Psoas muscle (tissue), 8 donors: ENCODE results near the gene DLGAP1. TPM values are rescaled to one million over a fixed set of nuclear protein-coding genes. Genes with fewer than 3 reads are reported as not detected.

Source experiments
- ATAC-seq, 4 donors: fragments of 200-7000 bp; cut with Tn5 transposase; one replicate each; pipeline ENCODE4 v1.9.1; 2020; ENCODE audit warnings: moderate library complexity in 3 of 4, mild to moderate bottlenecking in 2 of 4
- DNase-seq, 2 donors: peaks; one replicate each; pipeline ENCODE4 v3.0.0-alpha.2; 2020
- H3K27ac ChIP-seq: fragments of 200-600 bp; one replicate; pipeline ENCODE4 v1.8.0; 2022
- H3K27me3 ChIP-seq, 3 donors: fragments of 200-600 bp in 1 of 3; one replicate each; pipeline versions ENCODE4 v1.6.1 to v1.8.0; 2013 to 2022; ENCODE audit warnings: low read length in 2 of 3, mild to moderate bottlenecking in 2 of 3, moderate library complexity in 1 of 3; ENCODE audit not compliant: insufficient read depth in 3 of 3
- H3K36me3 ChIP-seq, 2 donors: fragments of 200-600 bp in 1 of 2; one replicate each; pipeline versions ENCODE4 v1.6.1 to v1.8.0; 2013 to 2022; ENCODE audit warnings: low read depth in 1 of 2, mild to moderate bottlenecking in 1 of 2, moderate library complexity in 1 of 2; ENCODE audit not compliant: insufficient read depth in 1 of 2
- H3K4me1 ChIP-seq: fragments of 200-600 bp; one replicate; pipeline ENCODE4 v1.8.0; 2022
- H3K4me3 ChIP-seq: fragments of 200-600 bp; one replicate; pipeline ENCODE4 v1.8.0; 2022; ENCODE audit warnings: mild to moderate bottlenecking
- H3K9me3 ChIP-seq: fragments of 200-600 bp; one replicate; pipeline ENCODE4 v1.8.0; 2022
- WGBS, 3 donors: extraction: QIAGEN DNeasy Blood & Tissue Kit; methylation state at CpG; one replicate each; pipeline versions ENCODE4 v1.1.6 to v1.1.7; 2013; 5-methylcytosine and 5-hydroxymethylcytosine counted together
- intact Hi-C, 2 donors: fragments of 100-400 bp; cut with DNase I; formaldehyde crosslinking; loops; one replicate each; pipeline versions ENCODE4 v1.11.0 to v1.14.2; 2022
- polyA plus RNA-seq, 3 donors: library from polyadenylated mRNA; stranded (reverse); fragments of 200-250 nt; gene quantifications; one replicate each; pipeline ENCODE4 v1.2.3, GENCODE V29; 2013
- total RNA-seq, 4 donors: library from RNA; stranded (reverse); fragmentation: NEBNext Ultra II Directional in 2 of 4; extraction: Animal tissue kit (Norgen Biotek cat#: 25700) in 2 of 4; gene quantifications; one replicate each; pipeline versions ENCODE4 v1.2.1 to v1.2.4, GENCODE V29; 2021 to 2023
- TF ChIP-seq, protein P1 (sequence below): fragments of 200-600 bp; IDR thresholded peaks from one replicate; pipeline ENCODE4 v1.8.0; 2022; ENCODE audit warnings: antibody characterized with exemption
- donor health status: healthy with polysubstance abuse.
- donor health status: DM: no; HTN: no; CAD: no; lungs with moderate emphysema.
- donor health status: Bipolar disorder and iron deficiency.
- donor health status: healthy.
- donor health status: DM: yes; HTN: yes; CAD: no.
- donor health status: DM: no; HTN: no; CAD: no.
- donor health status: DM: no; HTN: no; CAD: no.
- donor health status: DM: yes; HTN: yes; CAD: no.

The DLGAP1 gene
- total and polyA plus RNA-seq, 7 donors, result 0.09 to 0.26 (median 0.16) TPM; not detected in 1

DNA sequence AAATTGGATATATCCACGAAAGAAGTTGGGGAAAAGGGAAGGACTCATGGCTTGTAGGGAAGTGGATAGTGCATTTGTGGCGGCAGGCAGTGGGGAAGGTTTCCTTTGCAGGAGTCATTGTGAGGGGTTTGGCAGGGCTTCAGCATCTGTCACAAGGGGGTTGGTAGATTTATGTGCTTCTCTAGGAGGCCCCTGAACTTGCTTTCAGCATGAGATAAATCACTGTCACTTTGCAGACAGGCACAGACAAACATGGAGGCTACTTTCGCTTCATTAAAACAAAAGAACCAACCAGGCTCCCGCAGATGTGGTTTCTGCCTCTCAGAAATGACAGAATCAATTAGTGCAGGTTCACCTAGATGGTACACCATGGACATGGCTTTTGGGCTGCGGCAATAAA lies 664.4 kb downstream of the DLGAP1 start:
- WGBS, 3 donors, result 24 to 28% (median 27%) methylated on average over 5 of the region's 5 CpGs

DNA sequence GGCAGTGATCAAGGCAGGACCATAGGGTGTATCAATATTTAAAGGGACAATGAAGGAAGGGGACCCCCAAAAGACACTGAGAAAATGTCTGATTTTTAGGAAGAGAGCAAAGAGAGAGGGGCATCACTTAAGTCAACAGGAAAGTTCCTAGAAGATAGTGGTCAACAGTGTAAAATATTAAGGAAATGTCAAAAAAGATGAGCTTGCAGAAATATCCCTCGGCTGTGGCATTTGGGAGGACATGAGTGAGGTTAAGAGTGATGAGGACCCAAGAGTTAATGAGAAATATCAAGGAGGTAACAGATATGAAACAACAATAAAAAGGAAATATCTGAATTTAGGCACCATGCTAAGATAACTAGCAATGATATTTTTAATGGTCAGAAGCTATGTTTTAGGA lies 665.6 kb downstream of the DLGAP1 start:
- TF ChIP-seq, protein P1, sequence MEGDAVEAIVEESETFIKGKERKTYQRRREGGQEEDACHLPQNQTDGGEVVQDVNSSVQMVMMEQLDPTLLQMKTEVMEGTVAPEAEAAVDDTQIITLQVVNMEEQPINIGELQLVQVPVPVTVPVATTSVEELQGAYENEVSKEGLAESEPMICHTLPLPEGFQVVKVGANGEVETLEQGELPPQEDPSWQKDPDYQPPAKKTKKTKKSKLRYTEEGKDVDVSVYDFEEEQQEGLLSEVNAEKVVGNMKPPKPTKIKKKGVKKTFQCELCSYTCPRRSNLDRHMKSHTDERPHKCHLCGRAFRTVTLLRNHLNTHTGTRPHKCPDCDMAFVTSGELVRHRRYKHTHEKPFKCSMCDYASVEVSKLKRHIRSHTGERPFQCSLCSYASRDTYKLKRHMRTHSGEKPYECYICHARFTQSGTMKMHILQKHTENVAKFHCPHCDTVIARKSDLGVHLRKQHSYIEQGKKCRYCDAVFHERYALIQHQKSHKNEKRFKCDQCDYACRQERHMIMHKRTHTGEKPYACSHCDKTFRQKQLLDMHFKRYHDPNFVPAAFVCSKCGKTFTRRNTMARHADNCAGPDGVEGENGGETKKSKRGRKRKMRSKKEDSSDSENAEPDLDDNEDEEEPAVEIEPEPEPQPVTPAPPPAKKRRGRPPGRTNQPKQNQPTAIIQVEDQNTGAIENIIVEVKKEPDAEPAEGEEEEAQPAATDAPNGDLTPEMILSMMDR, result no peak
- DNase-seq (no peak), ATAC-seq (no peak)
- intact Hi-C loops, result no loop called here
- no peaks in the 10 kb centered on the region for H3K4me1 ChIP-seq
- H3K27ac ChIP-seq, result no peak overlapping the region
- H3K9me3 ChIP-seq, result no peaks in the 10 kb centered on the region
- no peaks in the 10 kb centered on the region for H3K36me3 ChIP-seq
- no peaks in the 10 kb centered on the region for H3K27me3 ChIP-seq
- H3K4me3 ChIP-seq, result no peak overlapping the region
- WGBS, 3 donors, result 75 to 79% (median 77%) methylated on average over 1 of the region's 1 CpG

More for the DNA sequence above, 664.4 kb downstream of the DLGAP1 start:
- H3K27ac ChIP-seq, result no peak overlapping the region
- ATAC-seq, result no peak
- DNase-seq, result no peak
- H3K4me3 ChIP-seq, result no peak overlapping the region
- H3K36me3 ChIP-seq, result no peaks in the 10 kb centered on the region
- no peaks in the 10 kb centered on the region for H3K9me3 ChIP-seq
- no peaks in the 10 kb centered on the region for H3K4me1 ChIP-seq
- TF ChIP-seq, protein P1, result no peak
- H3K27me3 ChIP-seq, result no peaks in the 10 kb centered on the region
- intact Hi-C loops, result no loop called here

DNA sequence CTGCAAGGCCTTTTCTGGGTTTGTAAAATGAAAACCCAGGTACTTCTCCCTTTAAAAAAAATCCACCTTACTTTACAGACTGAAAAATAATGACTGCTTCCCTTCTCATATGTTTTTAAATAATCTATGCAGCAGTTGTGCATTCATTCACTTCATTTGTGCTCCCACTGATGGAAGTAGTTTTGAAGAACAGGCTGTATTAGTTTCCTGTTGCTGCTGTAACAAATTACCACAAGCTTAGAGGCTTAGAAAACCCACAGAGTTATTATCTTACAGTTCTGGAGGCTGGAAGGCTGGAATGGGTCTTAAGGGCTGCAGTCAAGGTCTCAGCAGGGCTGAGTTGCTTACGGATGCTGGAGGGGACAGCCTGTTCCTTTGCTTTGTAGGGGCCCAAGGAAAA lies 670.2 kb downstream of the DLGAP1 start:
- no peak for DNase-seq
- TF ChIP-seq, protein P1, result no peak
- Histone ChIP-seq H3K27ac (no peak overlapping the region), H3K9me3 (no peaks in the 10 kb centered on the region), H3K27me3 (no peaks in the 10 kb centered on the region), H3K4me3 (no peak overlapping the region), H3K4me1 (no peaks in the 10 kb centered on the region), H3K36me3 (no peaks in the 10 kb centered on the region)
- ATAC-seq, result no peak
- intact Hi-C loops, result no loop called here
- 88 to 90% (median 90%) methylated on average over 1 of the region's 1 CpG for WGBS, 3 donors

DNA sequence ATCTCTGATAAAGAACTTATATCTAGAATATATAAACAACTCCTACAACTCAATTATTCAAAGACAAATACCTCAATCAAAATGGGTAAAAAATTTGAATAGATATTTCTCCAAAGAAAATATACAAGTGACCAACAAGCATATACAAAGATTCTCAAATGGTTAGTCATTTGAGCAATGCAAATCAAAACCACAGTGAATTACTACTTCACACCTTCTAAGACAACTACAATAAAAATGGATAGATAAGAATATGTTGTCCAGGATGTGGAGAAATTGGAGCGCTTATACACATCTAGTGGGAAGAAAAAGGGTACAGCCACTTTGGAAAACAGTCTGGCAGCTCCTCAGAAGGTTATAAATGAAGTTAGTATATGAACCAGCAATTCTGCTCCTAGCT lies 672.2 kb downstream of the DLGAP1 start:
- Histone ChIP-seq H3K4me3 (no peak overlapping the region), H3K27ac (no peak overlapping the region), H3K36me3 (no peaks in the 10 kb centered on the region), H3K4me1 (no peaks in the 10 kb centered on the region), H3K9me3 (no peaks in the 10 kb centered on the region), H3K27me3 (no peaks in the 10 kb centered on the region)
- intact Hi-C loops, result no loop called here
- TF ChIP-seq, protein P1, result no peak
- ATAC-seq (no peak), DNase-seq (no peak)
- 87 to 94% (median 91%) methylated on average over 1 of the region's 1 CpG for WGBS, 3 donors

DNA sequence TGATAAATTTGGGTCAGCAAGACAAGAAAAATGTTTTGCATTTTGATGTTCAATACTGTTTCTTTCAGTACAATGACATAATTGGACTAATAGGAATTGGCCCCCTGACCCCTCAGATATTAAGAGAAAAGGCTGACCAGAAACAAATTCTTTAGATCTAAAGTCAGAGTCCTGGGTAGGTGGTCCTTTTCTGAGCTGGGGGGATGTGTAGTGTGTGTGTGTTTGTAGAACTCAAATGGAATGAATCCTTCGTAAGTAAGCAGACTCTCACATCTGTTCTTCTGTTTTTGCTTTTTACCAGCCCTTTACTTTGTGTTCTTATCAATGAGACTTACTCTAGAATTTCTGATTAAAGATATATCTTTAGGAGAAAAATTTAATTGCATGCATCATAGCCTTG lies 677.4 kb downstream of the DLGAP1 start:
- H3K36me3 ChIP-seq, result no peaks in the 10 kb centered on the region
- H3K27ac ChIP-seq, result no peak overlapping the region
- TF ChIP-seq, protein P1, result no peak
- ATAC-seq (no peak), DNase-seq (no peak)
- H3K4me3 ChIP-seq, result no peak overlapping the region
- peaks cover 0 to 9% (median 0%) of the 10 kb centered on the region in 3 donors for H3K27me3 ChIP-seq
- H3K4me1 ChIP-seq, result no peaks in the 10 kb centered on the region
- H3K9me3 ChIP-seq, result no peaks in the 10 kb centered on the region
- intact Hi-C loops, result no loop called here
- WGBS, 3 donors, result 36 to 94% (median 87%) methylated on average over 1 of the region's 1 CpG
